HepG2 (cell line): Measurements from ENCODE around the gene WDR82. TPM values are rescaled to one million over a fixed set of nuclear protein-coding genes. Genes with fewer than 3 reads are reported as not detected.

ENCODE experiments used
- ATAC-seq: fragments of 200-7000 bp; cut with Tn5 transposase; 3 replicates; pipeline ENCODE4 v1.9.1; 2020; ENCODE audit warnings: mild to moderate bottlenecking, moderate library complexity
- BruUV-seq: library from RNA; stranded (reverse); fragments of 400-500 nt; replicated peaks from 2 replicates; lab custom pipeline; 2021; lab: Mats Ljungman, UMichigan
- CTCF ChIA-PET: fragments of 300-600 bp; formaldehyde crosslinking; extraction: SDS; loops from one replicate; lab custom pipeline; 2021; ENCODE audit warnings: low total read pairs, inconsistent platforms, low intra/inter-chr PET ratio; lab: Yijun Ruan, JAX
- POLR2A ChIA-PET: fragments of 350-600 bp; sonication (Branson Sonifier 250); formaldehyde crosslinking; loops from one replicate; lab custom pipeline; 2020; ENCODE audit warnings: antibody characterized with exemption, inconsistent platforms; lab: Yijun Ruan, JAX
- DNase-seq: peaks from one replicate; pipeline ENCODE4 v3.0.0-alpha.2; 2015; ENCODE audit warnings: low spot score
- FAIRE-seq: peaks from 3 replicates; lab custom pipeline; 2011; peaks lifted over from hg19 to GRCh38; lab: Jason Lieb, UNC
- H2AFZ ChIP-seq: one replicate; pipeline ENCODE4 v1.6.1; 2011; ENCODE audit warnings: low read length, inconsistent platforms
- H3K27ac ChIP-seq: fragments of 300-600 bp; 3 replicates; pipeline ENCODE4 v1.8.0; 2011; ENCODE audit warnings: mixed run types, mild to moderate bottlenecking, mixed read lengths, low read length, inconsistent platforms; ENCODE audit not compliant: insufficient read depth; ENCODE audit errors: extremely low read length
- H3K27me3 ChIP-seq, 2 experiments: fragments of 200-600 bp in 1 of 2; 2 replicates in 1 of 2; 3 replicates in 1 of 2; pipeline versions ENCODE4 v1.6.0 to v1.8.0; 2011; ENCODE audit warnings: low read length in 2 of 2, mild to moderate bottlenecking in 2 of 2, moderate library complexity in 2 of 2, inconsistent platforms in 1 of 2; ENCODE audit not compliant: insufficient read depth in 2 of 2, control insufficient read depth in 1 of 2
- H3K36me3 ChIP-seq, 2 experiments: fragments of 200-600 bp in 1 of 2; replicated peaks in 1 of 2; 2 replicates in 1 of 2; 3 replicates in 1 of 2; pipeline versions ENCODE4 v1.5.1 to v1.8.0; 2011; ENCODE audit warnings: low read length in 2 of 2, inconsistent platforms in 1 of 2; ENCODE audit not compliant: insufficient read depth in 2 of 2, control insufficient read depth in 1 of 2
- H3K4me1 ChIP-seq: 2 replicates; pipeline ENCODE4 v1.5.1; 2012; ENCODE audit warnings: low read length, inconsistent platforms; ENCODE audit not compliant: insufficient read depth
- H3K4me2 ChIP-seq: 2 replicates; pipeline ENCODE4 v1.6.0; 2011; ENCODE audit warnings: low read depth, low read length, inconsistent platforms
- H3K4me3 ChIP-seq, 3 experiments: fragments of 200-600 bp in 1 of 3; sonication (generic), shearing (Covaris generic) in 1 of 3; replicated peaks in 1 of 3; 2 replicates each; pipeline ENCODE4 v1.5.1; 2011 to 2016; ENCODE audit warnings: low read length in 3 of 3, inconsistent platforms in 2 of 3, low read depth in 2 of 3, mild to moderate bottlenecking in 2 of 3, control low read depth in 1 of 3, mixed read lengths in 1 of 3; ENCODE audit not compliant: insufficient read depth in 1 of 3
- H3K79me2 ChIP-seq: one replicate; pipeline ENCODE4 v1.6.1; 2011; ENCODE audit warnings: low read length, inconsistent platforms; ENCODE audit not compliant: insufficient read depth
- H3K9ac ChIP-seq: 2 replicates; pipeline ENCODE4 v1.6.0; 2011; ENCODE audit warnings: mild to moderate bottlenecking, low read depth, low read length, inconsistent platforms; ENCODE audit not compliant: insufficient read depth
- H3K9me3 ChIP-seq: 2 replicates; pipeline ENCODE4 v1.5.1; 2012; ENCODE audit warnings: mild to moderate bottlenecking, low read length
- H4K20me1 ChIP-seq: 2 replicates; pipeline ENCODE4 v1.6.0; 2011; ENCODE audit warnings: inconsistent platforms, mild to moderate bottlenecking, low read length, moderate library complexity; ENCODE audit not compliant: insufficient read depth
- ARID5B ChIP-seq: IDR thresholded peaks from 2 replicates; pipeline ENCODE4 v1.4.0; 2020; ENCODE audit warnings: mild to moderate bottlenecking, missing genetic modification reagents
- MAZ ChIP-seq, 2 experiments: sonication (generic) in 1 of 2; formaldehyde crosslinking in 1 of 2; IDR thresholded peaks; 2 replicates each; pipeline versions ENCODE4 v1.5.0 to v1.6.1; 2012 to 2020; ENCODE audit warnings: low read depth in 2 of 2, mild to moderate bottlenecking in 2 of 2, borderline replicate concordance in 1 of 2, improper control_type of control experiment in 1 of 2, low read length in 1 of 2, missing genetic modification reagents in 1 of 2, moderate library complexity in 1 of 2
- SRF ChIP-seq: IDR thresholded peaks from 2 replicates; pipeline ENCODE4 v1.6.1; 2011; ENCODE audit warnings: mild to moderate bottlenecking, low read depth, low read length, moderate library complexity
- YY1 ChIP-seq: IDR thresholded peaks from 2 replicates; pipeline ENCODE4 v1.6.1; 2011; ENCODE audit warnings: low read length, low read depth, moderate library complexity, mild to moderate bottlenecking; ENCODE audit not compliant: insufficient read depth, insufficient replicate concordance
- WGBS: methylation state at CpG from one replicate; pipeline ENCODE4 v1.1.6; 2017; ENCODE audit warnings: low lambda C conversion rate; 5-methylcytosine and 5-hydroxymethylcytosine counted together
- in situ Hi-C: cut with HindIII; loops from 2 replicates; pipeline ENCODE4 v1.10.0; 2017; ENCODE audit warnings: low pct_unique_long_range_greater_than_20kb; ENCODE audit not compliant: extremely low pct_ligation_motif_present
- intact Hi-C: fragments of 100-400 bp; cut with micrococcal nuclease; formaldehyde crosslinking; loops from one replicate; pipeline ENCODE4 v1.10.0; 2022; ENCODE audit not compliant: unreplicated experiment
- polyA plus RNA-seq, 8 experiments: library from polyadenylated mRNA; depleted of rRNA in 3 of 8; stranded (reverse) in 7 of 8; unstranded in 1 of 8; fragments of >200 nt; fragmentation: Illumina TruSeq in 4 of 8; extraction: Trizol in 4 of 8; gene quantifications; 2 replicates each; pipeline versions ENCODE4 v1.2.1 to v1.2.3, GENCODE V29; 2011 to 2016; ENCODE audit warnings: low read depth in 4 of 8, missing spikeins in 1 of 8, mixed read lengths in 1 of 8; ENCODE audit not compliant: insufficient read depth in 1 of 8
- total RNA-seq, 5 experiments: library from RNA; depleted of rRNA; stranded (reverse); fragments of >200 nt; fragmentation: Illumina TruSeq; extraction: Trizol; gene quantifications; 2 replicates each; pipeline ENCODE4 v1.2.3, GENCODE V29; 2016; ENCODE audit warnings: low read depth in 1 of 5

Gene WDR82
- total and polyA plus RNA-seq, 2 of the 13 experiments (the other 11 are each of a cell fraction or from before 2014, with no cell fraction given) = 39.1 to 59.5 TPM

GRCh38 chr3:52288674-52289073 is 10.2 kb upstream of the WDR82 start:
- ChIA-PET CTCF (no interaction called here), POLR2A (interaction anchor here (1.0 to 9.0 kb wide), 13 partner anchors 11 to 248 kb away, joined by 3 to 165 read pairs (median 7); partner anchors contain the start of genes PPM1M, TWF2 and WDR82)
- ATAC-seq (no peak), FAIRE-seq (peak; percentile 75), DNase-seq (no peak)
- Histone ChIP-seq H3K9me3 (no peaks in the 10 kb centered on the region), H4K20me1 (peaks cover 20% of the 10 kb centered on the region), H3K36me3 (peaks cover 11 to 21% of the 10 kb centered on the region in 2 experiments; a peak in 4 of 5 replicates), H3K27me3 (no peaks in the 10 kb centered on the region; a peak in 1 of 5 replicates), H3K27ac (peak overlapping the region; percentile 96), H3K9ac (peak overlapping the region; percentile 99), H3K4me2 (peak overlapping the region; percentile 97), H2AFZ (no peak overlapping the region), H3K4me1 (peaks cover 72% of the 10 kb centered on the region), H3K79me2 (peaks cover 28% of the 10 kb centered on the region), H3K4me3 (peak overlapping the region; percentile 77 to 97 (median 90))
- no TSS peak for BruUV-seq
- intact Hi-C loops = loop anchor here (5.0 to 10.0 kb wide), 2 partner anchors 51 to 474 kb away; partner anchors contain the start of gene TWF2
- peak; percentile 87; the same call in 1 of the 2 replicates for TF ChIP-seq SRF
- peak; percentile 9 for TF ChIP-seq YY1
- TF ChIP-seq ARID5B (CRISPR knock-in tag) = no peak
- TF ChIP-seq MAZ (IDR thresholded peaks at IDR 0.05; ENCODE audit: borderline replicate concordance, low read depth, low read length) = no peak
- 0 out of 2 replicates have a peak, but pooled peaks have one; percentile 4 for TF ChIP-seq MAZ (CRISPR knock-in tag; IDR thresholded peaks at IDR 0.05; ENCODE audit: low read depth)
- in situ Hi-C loops = no loop called here
- WGBS = 34% methylated on average over 6 of the region's 6 CpGs
